ENCODE data around the gene FOXRED2. TPM values are rescaled to one million over a fixed set of nuclear protein-coding genes. Genes with fewer than 3 reads are reported as not detected.

Gene FOXRED2
- polyA plus RNA-seq, 3 donors: 2.2 to 4.3 (median 2.7) TPM

GRCh38 chr22:36480941-36481392, 25.9 kb downstream of the FOXRED2 start:
- 8 to 9% (median 8%) methylated on average over 9 of the region's 9 CpGs for whole genome bisulfite sequencing, 3 donors

GRCh38 chr22:36478966-36479365, 27.9 kb downstream of the FOXRED2 start:
- no peak overlapping the region for H3K27ac ChIP-seq (ENCODE audit: low read depth, low read length)
- WGBS, 3 donors: 86 to 97% (median 96%) methylated on average over 4 of the region's 4 CpGs

More at GRCh38 chr22:36480941-36481392, 25.9 kb downstream of the FOXRED2 start:
- peak overlapping the region; percentile 21 for H3K27ac ChIP-seq (ENCODE audit: low read depth, low read length)

GRCh38 chr22:36475341-36475740, 31.5 kb downstream of the FOXRED2 start:
- no peak overlapping the region for H3K27ac ChIP-seq (ENCODE audit: low read depth, low read length)
- WGBS, 3 donors: 95 to 98% (median 97%) methylated on average over 6 of the region's 6 CpGs

- 80 to 88% (median 87%) methylated on average over 13 of the region's 13 CpGs for WGBS, 3 donors
- H3K27ac ChIP-seq (ENCODE audit: low read depth, low read length): no peak overlapping the region
Observed at GRCh38 chr22:36472689-36473088, 34.2 kb downstream of the FOXRED2 start.

GRCh38 chr22:36471341-36471821, 35.5 kb downstream of the FOXRED2 start:
- 77 to 90% (median 82%) methylated on average over 14 of the region's 14 CpGs for WGBS, 3 donors

GRCh38 chr22:36470994-36471331, 35.9 kb downstream of the FOXRED2 start:
- H3K27ac ChIP-seq (ENCODE audit: low read depth, low read length): no peak overlapping the region
- WGBS, 3 donors: 64 to 79% (median 67%) methylated on average over 10 of the region's 10 CpGs

More at GRCh38 chr22:36471341-36471821, 35.5 kb downstream of the FOXRED2 start:
- no peak overlapping the region for H3K27ac ChIP-seq (ENCODE audit: low read depth, low read length)

GRCh38 chr22:36470162-36470993, 36.5 kb downstream of the FOXRED2 start:
- 41 to 45% (median 43%) methylated on average over 14 of the region's 14 CpGs for WGBS, 3 donors
- H3K27ac ChIP-seq (ENCODE audit: low read depth, low read length): no peak overlapping the region

GRCh38 chr22:36469094-36469710, 37.6 kb downstream of the FOXRED2 start:
- no peak overlapping the region for H3K27ac ChIP-seq (ENCODE audit: low read depth, low read length)
- WGBS, 3 donors: 80 to 90% (median 86%) methylated on average over 14 of the region's 14 CpGs

GRCh38 chr22:36467946-36468345, 38.9 kb downstream of the FOXRED2 start:
- H3K27ac ChIP-seq (ENCODE audit: low read depth, low read length): no peak overlapping the region
- WGBS, 3 donors: 44 to 94% (median 57%) methylated on average over 7 of the region's 7 CpGs

GRCh38 chr22:36467042-36467810, 39.6 kb downstream of the FOXRED2 start:
- 52 to 70% (median 59%) methylated on average over 14 of the region's 14 CpGs for WGBS, 3 donors
- no peak overlapping the region for H3K27ac ChIP-seq (ENCODE audit: low read depth, low read length)

- WGBS, 3 donors: 73 to 81% (median 78%) methylated on average over 7 of the region's 7 CpGs
- H3K27ac ChIP-seq (ENCODE audit: low read depth, low read length): no peak overlapping the region
Observed at GRCh38 chr22:36466258-36466657, 40.6 kb downstream of the FOXRED2 start.

GRCh38 chr22:36465232-36466021, 41.4 kb downstream of the FOXRED2 start:
- H3K27ac ChIP-seq (ENCODE audit: low read depth, low read length): no peak overlapping the region
- WGBS, 3 donors: 21 to 59% (median 46%) methylated on average over 25 of the region's 25 CpGs

- no peak overlapping the region for H3K27ac ChIP-seq (ENCODE audit: low read depth, low read length)
- WGBS, 3 donors: 56 to 87% (median 81%) methylated on average over 20 of the region's 20 CpGs
Observed at GRCh38 chr22:36464715-36465231, 42.1 kb downstream of the FOXRED2 start.

GRCh38 chr22:36463783-36464184, 43.1 kb downstream of the FOXRED2 start:
- 44 to 75% (median 45%) methylated on average over 17 of the region's 17 CpGs for WGBS, 3 donors

GRCh38 chr22:36461665-36462649, 44.9 kb downstream of the FOXRED2 start:
- WGBS, 3 donors: 61 to 67% (median 66%) methylated on average over 15 to 16 of the region's 16 CpGs
- H3K27ac ChIP-seq (ENCODE audit: low read depth, low read length): no peak overlapping the region

More at GRCh38 chr22:36463783-36464184, 43.1 kb downstream of the FOXRED2 start:
- H3K27ac ChIP-seq (ENCODE audit: low read depth, low read length): no peak overlapping the region

- WGBS, 3 donors: 85 to 99% (median 98%) methylated on average over 8 of the region's 8 CpGs
- no peak overlapping the region for H3K27ac ChIP-seq (ENCODE audit: low read depth, low read length)
Observed at GRCh38 chr22:36460202-36460601, 46.6 kb downstream of the FOXRED2 start.

All from adipose tissue (tissue), 3 donors.